ENCODE data around the gene CC2D2A.

The CC2D2A gene

DNA sequence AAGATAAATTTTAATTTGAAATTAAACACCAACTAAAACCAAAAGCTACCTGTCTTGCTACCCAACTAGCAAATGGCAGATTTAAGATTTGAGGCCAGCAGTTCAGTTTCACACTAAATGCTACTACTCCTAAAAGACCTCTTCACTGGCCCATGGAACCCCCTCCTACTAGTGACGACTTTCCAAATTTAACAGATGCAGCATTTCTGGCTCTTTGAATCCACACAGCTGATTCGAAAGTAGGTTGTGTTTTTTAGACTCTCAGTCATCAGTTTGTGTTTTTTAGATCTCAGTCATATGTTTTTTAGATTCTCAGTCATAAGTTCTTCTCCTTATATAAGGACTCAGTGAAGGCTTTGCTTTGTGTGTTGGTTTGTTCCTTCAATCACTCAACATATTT lies 11.1 kb upstream of the CC2D2A start:
- Histone ChIP-seq H3K9ac (ENCODE audit: low read length in 5 of 5) (no peak overlapping the region), H3K27ac (ENCODE audit: low read depth, low read length) (no peak overlapping the region), H3K9me3 (ENCODE audit: control insufficient read depth in 5 of 5, low read length in 5 of 5) (no peaks in the 10 kb centered on the region), H3K27me3 (ENCODE audit: control insufficient read depth in 5 of 5, insufficient read depth in 4 of 5, low read length in 5 of 5) (no peaks in the 10 kb centered on the region), H3K4me3 (ENCODE audit: low read depth in 1 of 5, low read length in 5 of 5) (no peak overlapping the region), H3K4me1 (ENCODE audit: control insufficient read depth in 5 of 5, insufficient read depth in 5 of 5, low read length in 5 of 5) (peaks cover 4 to 26% (median 24%) of the 10 kb centered on the region in 5 donors), H3K36me3 (ENCODE audit: control insufficient read depth in 5 of 5, insufficient read depth in 5 of 5, low read length in 5 of 5) (no peaks in the 10 kb centered on the region)

DNA sequence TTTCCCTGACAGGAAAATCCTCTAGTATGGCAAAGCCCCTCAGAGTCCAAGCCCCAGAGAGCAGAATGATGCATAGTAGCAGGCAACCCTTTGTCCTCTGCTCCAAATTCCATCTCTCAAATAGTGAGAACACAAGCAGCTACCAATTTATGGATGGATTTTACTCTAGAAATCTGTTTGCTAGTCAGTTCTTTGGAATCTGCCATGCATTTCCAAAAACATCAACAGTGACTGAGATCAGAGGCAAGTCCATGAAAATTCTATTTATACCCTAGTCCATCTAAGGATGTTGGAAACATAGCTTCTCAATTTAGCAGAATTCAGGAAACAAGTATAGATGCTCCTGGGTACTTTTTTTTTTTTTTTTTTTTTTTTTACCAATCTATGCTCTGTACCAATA lies 10.0 kb upstream of the CC2D2A start:
- no peak overlapping the region for H3K9ac ChIP-seq (ENCODE audit: low read length in 5 of 5)
- no peaks in the 10 kb centered on the region for H3K27me3 ChIP-seq (ENCODE audit: control insufficient read depth in 5 of 5, insufficient read depth in 4 of 5, low read length in 5 of 5)
- no peak overlapping the region for H3K4me3 ChIP-seq (ENCODE audit: low read depth in 1 of 5, low read length in 5 of 5)
- H3K36me3 ChIP-seq (ENCODE audit: control insufficient read depth in 5 of 5, insufficient read depth in 5 of 5, low read length in 5 of 5) = no peaks in the 10 kb centered on the region
- no peak overlapping the region for H3K27ac ChIP-seq (ENCODE audit: low read depth, low read length)
- no peaks in the 10 kb centered on the region for H3K9me3 ChIP-seq (ENCODE audit: control insufficient read depth in 5 of 5, low read length in 5 of 5)
- peaks cover 4 to 24% (median 21%) of the 10 kb centered on the region in 5 donors for H3K4me1 ChIP-seq (ENCODE audit: control insufficient read depth in 5 of 5, insufficient read depth in 5 of 5, low read length in 5 of 5)

DNA sequence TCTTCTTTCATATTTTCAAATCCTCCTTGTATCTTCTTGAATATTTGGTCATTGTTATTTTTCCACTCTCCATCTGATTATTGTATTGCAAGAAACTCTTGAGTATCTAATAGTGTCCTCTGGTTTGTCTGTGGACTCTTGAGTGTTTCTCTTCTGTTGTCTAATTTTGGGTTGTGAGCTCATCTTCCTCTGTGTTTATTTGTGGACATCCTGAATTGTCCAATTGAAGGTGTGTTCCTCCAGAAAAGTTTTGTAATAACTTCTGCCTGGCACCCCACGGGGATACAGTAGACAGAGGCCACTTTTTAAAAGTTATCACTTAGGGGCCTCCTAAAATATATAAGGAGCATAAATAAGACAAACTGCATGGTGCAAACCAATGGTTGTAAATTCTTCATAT lies 3.1 kb upstream of the CC2D2A start:
- Histone ChIP-seq H3K9me3 (ENCODE audit: control insufficient read depth in 5 of 5, low read length in 5 of 5) (no peaks in the 10 kb centered on the region), H3K4me1 (ENCODE audit: control insufficient read depth in 5 of 5, insufficient read depth in 5 of 5, low read length in 5 of 5) (peaks cover 0 to 34% (median 24%) of the 10 kb centered on the region in 5 donors), H3K27ac (ENCODE audit: low read depth, low read length) (peak overlapping the region; percentile 38), H3K9ac (ENCODE audit: low read length in 5 of 5) (no peak overlapping the region), H3K4me3 (ENCODE audit: low read depth in 1 of 5, low read length in 5 of 5) (no peak overlapping the region), H3K27me3 (ENCODE audit: control insufficient read depth in 5 of 5, insufficient read depth in 4 of 5, low read length in 5 of 5) (no peaks in the 10 kb centered on the region), H3K36me3 (ENCODE audit: control insufficient read depth in 5 of 5, insufficient read depth in 5 of 5, low read length in 5 of 5) (no peaks in the 10 kb centered on the region)

DNA sequence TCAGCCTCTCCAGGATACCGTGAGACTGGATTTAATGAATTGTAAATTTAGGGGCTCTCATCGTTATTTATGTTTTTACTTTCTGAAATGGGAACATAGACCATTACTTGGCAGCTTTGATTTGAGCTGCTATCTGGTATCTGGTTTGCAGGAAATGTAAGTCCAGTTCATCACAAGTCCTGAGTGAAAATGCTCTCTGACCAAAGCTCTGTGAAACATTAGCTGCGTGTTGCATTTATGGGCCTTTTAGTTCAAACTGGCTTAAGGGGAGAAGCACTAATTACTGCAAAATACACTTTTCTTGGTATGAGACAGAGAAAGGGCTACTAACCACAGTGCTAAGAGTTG lies 420 bp downstream of the CC2D2A start:
- Histone ChIP-seq H3K27ac (ENCODE audit: low read depth, low read length) (peak overlapping the region; percentile 3), H3K4me3 (ENCODE audit: low read depth in 1 of 5, low read length in 5 of 5) (peak overlapping the region; percentile 72 to 98 (median 84)), H3K4me1 (ENCODE audit: control insufficient read depth in 5 of 5, insufficient read depth in 5 of 5, low read length in 5 of 5) (peaks cover 0 to 29% (median 24%) of the 10 kb centered on the region in 5 donors), H3K9ac (ENCODE audit: low read length in 5 of 5) (peak overlapping the region; percentile 23 to 72 (median 50)), H3K27me3 (ENCODE audit: control insufficient read depth in 5 of 5, insufficient read depth in 4 of 5, low read length in 5 of 5) (no peaks in the 10 kb centered on the region), H3K9me3 (ENCODE audit: control insufficient read depth in 5 of 5, low read length in 5 of 5) (no peaks in the 10 kb centered on the region), H3K36me3 (ENCODE audit: control insufficient read depth in 5 of 5, insufficient read depth in 5 of 5, low read length in 5 of 5) (no peaks in the 10 kb centered on the region)

DNA sequence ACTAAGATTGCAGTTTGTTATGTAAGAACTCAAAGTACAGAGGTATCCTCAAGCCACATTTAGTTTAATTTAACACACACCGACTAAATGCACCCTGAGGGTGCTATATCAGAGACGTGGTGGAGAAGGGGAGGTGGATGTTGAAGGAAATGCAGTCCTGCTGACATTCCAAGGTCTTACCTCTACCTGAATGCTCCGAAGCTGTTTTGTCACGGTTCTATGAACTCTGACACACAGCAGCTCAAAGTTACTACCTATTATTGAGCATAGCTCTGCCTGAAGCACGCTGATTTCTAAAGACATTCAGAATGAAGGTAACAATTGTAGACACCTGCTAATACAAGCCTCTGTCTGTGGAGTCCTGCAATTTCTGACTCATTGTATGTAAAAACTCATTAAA lies 6.7 kb downstream of the CC2D2A start:
- Histone ChIP-seq H3K4me3 (ENCODE audit: low read depth in 1 of 5, low read length in 5 of 5) (no peak overlapping the region), H3K27ac (ENCODE audit: low read depth, low read length) (no peak overlapping the region), H3K4me1 (ENCODE audit: control insufficient read depth in 5 of 5, insufficient read depth in 5 of 5, low read length in 5 of 5) (peaks cover 4 to 19% (median 14%) of the 10 kb centered on the region in 5 donors)

DNA sequence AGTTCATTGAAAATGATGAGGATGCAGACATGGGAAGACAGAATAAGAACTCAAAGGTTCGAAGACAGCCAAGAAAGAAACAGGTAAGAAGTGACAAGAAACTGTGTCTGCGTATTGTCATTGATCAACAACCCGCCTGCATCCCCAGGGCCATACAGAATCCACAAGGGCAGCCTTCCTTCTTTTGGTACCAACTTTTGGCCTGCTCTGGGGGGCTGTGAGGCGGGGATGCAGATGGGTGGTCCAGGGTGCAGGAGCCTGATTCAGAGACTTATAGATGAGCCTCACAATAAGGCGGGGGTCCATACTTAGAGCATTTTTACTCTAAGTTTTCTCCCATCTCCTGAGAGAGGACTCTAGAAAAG lies 9.0 kb downstream of the CC2D2A start:
- Histone ChIP-seq H3K36me3 (ENCODE audit: control insufficient read depth in 5 of 5, insufficient read depth in 5 of 5, low read length in 5 of 5) (peaks cover 7 to 19% (median 17%) of the 10 kb centered on the region in 5 donors), H3K4me3 (ENCODE audit: low read depth in 1 of 5, low read length in 5 of 5) (no peak overlapping the region), H3K27me3 (ENCODE audit: control insufficient read depth in 5 of 5, insufficient read depth in 4 of 5, low read length in 5 of 5) (no peaks in the 10 kb centered on the region), H3K9ac (ENCODE audit: low read length in 5 of 5) (no peak overlapping the region), H3K27ac (ENCODE audit: low read depth, low read length) (peak overlapping the region; percentile 55), H3K9me3 (ENCODE audit: control insufficient read depth in 5 of 5, low read length in 5 of 5) (no peaks in the 10 kb centered on the region), H3K4me1 (ENCODE audit: control insufficient read depth in 5 of 5, insufficient read depth in 5 of 5, low read length in 5 of 5) (peaks cover 5 to 29% (median 23%) of the 10 kb centered on the region in 5 donors)

More for the DNA sequence above, 6.7 kb downstream of the CC2D2A start:
- H3K36me3 ChIP-seq (ENCODE audit: control insufficient read depth in 5 of 5, insufficient read depth in 5 of 5, low read length in 5 of 5) = peaks cover 7 to 16% (median 12%) of the 10 kb centered on the region in 5 donors
- no peaks in the 10 kb centered on the region for H3K9me3 ChIP-seq (ENCODE audit: control insufficient read depth in 5 of 5, low read length in 5 of 5)
- no peak overlapping the region for H3K9ac ChIP-seq (ENCODE audit: low read length in 5 of 5)
- H3K27me3 ChIP-seq (ENCODE audit: control insufficient read depth in 5 of 5, insufficient read depth in 4 of 5, low read length in 5 of 5) = no peaks in the 10 kb centered on the region

DNA sequence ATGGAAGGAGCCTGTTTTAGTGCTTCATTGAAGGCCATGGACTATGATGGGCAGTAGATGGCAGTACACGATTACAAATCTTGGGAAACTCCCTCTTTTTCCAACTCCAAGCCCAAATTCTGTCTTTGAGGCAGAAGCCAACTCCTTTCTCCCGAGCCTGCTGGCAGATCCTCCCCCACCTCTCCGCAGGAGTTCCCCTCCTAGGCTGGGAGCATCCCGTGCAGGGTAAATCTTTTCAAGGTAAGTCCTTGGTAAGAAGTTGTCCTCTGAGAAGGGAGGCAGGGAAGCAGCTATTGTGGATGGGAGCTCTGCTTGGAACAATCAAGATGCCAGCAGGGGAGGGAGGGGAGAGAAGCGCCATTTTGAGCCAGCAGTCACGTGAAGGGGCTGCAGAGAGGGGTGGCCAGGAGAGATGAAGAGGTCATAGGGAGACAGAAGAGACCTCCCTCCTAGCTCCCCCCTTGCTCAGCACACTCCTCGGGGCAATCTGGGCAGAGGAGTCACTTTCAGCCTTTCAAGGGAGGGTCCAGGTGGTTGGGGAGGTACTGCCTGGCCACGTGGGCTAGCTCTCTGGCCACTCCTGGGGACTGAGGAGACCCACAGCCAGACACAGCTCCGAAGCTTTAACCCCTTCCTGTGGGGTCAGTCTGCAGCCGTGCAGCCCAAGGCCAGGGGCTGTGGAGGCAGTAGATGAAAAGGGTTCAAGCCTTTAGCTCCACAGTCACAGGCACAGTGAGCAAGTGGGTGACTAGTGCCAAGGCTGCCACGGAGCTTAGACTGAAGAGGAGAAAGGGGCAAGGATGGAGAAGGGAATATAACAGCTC lies 9.6 kb downstream of the CC2D2A start:
- peak overlapping the region; percentile 49 to 84 (median 70) for H3K4me3 ChIP-seq (ENCODE audit: low read depth in 1 of 5, low read length in 5 of 5)
- H3K27ac ChIP-seq (ENCODE audit: low read depth, low read length) = peak overlapping the region; percentile 55
- peak overlapping the region in 4 of 5 donors; percentile 28 to 79 (median 38) for H3K9ac ChIP-seq (ENCODE audit: low read length in 5 of 5)
- peaks cover 5 to 29% (median 23%) of the 10 kb centered on the region in 5 donors for H3K4me1 ChIP-seq (ENCODE audit: control insufficient read depth in 5 of 5, insufficient read depth in 5 of 5, low read length in 5 of 5)
- H3K36me3 ChIP-seq (ENCODE audit: control insufficient read depth in 5 of 5, insufficient read depth in 5 of 5, low read length in 5 of 5) = peaks cover 7 to 20% (median 17%) of the 10 kb centered on the region in 5 donors
- no peaks in the 10 kb centered on the region for H3K27me3 ChIP-seq (ENCODE audit: control insufficient read depth in 5 of 5, insufficient read depth in 4 of 5, low read length in 5 of 5)
- H3K9me3 ChIP-seq (ENCODE audit: control insufficient read depth in 5 of 5, low read length in 5 of 5) = no peaks in the 10 kb centered on the region

DNA sequence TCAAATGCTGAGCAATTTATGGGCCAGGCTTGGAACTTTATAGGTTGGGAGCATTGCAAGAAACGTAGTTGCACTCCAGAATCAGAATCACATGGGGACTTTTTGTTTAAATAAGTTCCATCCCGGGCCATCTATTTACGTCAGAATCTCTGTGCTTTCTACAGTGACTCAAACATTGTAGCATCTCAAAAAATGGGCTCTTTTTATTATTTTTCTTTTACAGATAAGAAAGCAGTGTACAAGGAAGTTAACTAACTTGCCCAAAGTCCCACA lies 10.2 kb downstream of the CC2D2A start:
- Histone ChIP-seq H3K9ac (ENCODE audit: low read length in 5 of 5) (peak overlapping the region in 2 of 5 donors; percentile 44 to 79), H3K27ac (ENCODE audit: low read depth, low read length) (peak overlapping the region; percentile 55), H3K27me3 (ENCODE audit: control insufficient read depth in 5 of 5, insufficient read depth in 4 of 5, low read length in 5 of 5) (no peaks in the 10 kb centered on the region), H3K4me3 (ENCODE audit: low read depth in 1 of 5, low read length in 5 of 5) (peak overlapping the region; percentile 49 to 84 (median 70)), H3K9me3 (ENCODE audit: control insufficient read depth in 5 of 5, low read length in 5 of 5) (peaks cover 0 to 4% (median 0%) of the 10 kb centered on the region in 5 donors), H3K36me3 (ENCODE audit: control insufficient read depth in 5 of 5, insufficient read depth in 5 of 5, low read length in 5 of 5) (peaks cover 7 to 22% (median 17%) of the 10 kb centered on the region in 5 donors), H3K4me1 (ENCODE audit: control insufficient read depth in 5 of 5, insufficient read depth in 5 of 5, low read length in 5 of 5) (peaks cover 5 to 29% (median 23%) of the 10 kb centered on the region in 5 donors)

DNA sequence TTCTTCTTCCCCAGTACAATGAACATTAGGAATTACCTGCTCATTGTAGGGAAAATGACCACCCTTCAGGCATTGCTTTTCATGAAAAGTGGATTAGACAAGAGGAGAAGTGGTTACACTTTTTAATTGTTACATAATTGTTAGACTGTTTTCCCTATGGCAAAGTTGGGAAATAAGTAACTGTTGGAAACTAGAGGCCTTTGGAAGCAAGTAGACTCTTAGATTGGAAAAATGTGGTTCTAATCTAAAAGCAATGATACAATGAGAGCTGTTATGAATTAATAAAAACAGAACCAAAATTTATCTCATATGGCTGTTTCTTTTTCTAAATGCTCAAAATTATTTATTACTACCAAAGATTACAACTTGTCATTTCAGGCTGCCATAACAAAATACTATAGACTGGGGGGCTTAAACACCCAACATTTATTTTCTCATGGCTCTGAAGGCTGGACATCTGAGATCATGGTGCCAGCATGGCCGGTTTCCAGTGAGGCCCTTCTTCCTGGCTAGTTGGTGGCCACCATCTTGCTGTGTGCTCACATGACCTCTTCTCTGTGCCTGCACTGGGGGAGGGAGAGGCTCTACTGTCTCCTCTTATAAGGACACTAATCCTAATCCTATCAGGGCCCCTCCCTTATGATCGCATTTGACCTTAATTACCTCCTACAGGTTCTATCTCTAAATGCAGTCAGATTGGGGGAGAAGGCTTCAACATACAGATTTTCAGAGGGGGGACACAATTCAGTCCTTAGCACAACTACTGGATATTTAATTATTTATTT lies 12.5 kb downstream of the CC2D2A start:
- H3K27me3 ChIP-seq (ENCODE audit: control insufficient read depth in 5 of 5, insufficient read depth in 4 of 5, low read length in 5 of 5) = no peaks in the 10 kb centered on the region
- peaks cover 5 to 29% (median 23%) of the 10 kb centered on the region in 5 donors for H3K4me1 ChIP-seq (ENCODE audit: control insufficient read depth in 5 of 5, insufficient read depth in 5 of 5, low read length in 5 of 5)
- H3K27ac ChIP-seq (ENCODE audit: low read depth, low read length) = peak overlapping the region; percentile 31
- H3K9ac ChIP-seq (ENCODE audit: low read length in 5 of 5) = no peak overlapping the region
- H3K9me3 ChIP-seq (ENCODE audit: control insufficient read depth in 5 of 5, low read length in 5 of 5) = peaks cover 0 to 6% (median 4%) of the 10 kb centered on the region in 5 donors
- no peak overlapping the region for H3K4me3 ChIP-seq (ENCODE audit: low read depth in 1 of 5, low read length in 5 of 5)
- H3K36me3 ChIP-seq (ENCODE audit: control insufficient read depth in 5 of 5, insufficient read depth in 5 of 5, low read length in 5 of 5) = peaks cover 4 to 21% (median 12%) of the 10 kb centered on the region in 5 donors

DNA sequence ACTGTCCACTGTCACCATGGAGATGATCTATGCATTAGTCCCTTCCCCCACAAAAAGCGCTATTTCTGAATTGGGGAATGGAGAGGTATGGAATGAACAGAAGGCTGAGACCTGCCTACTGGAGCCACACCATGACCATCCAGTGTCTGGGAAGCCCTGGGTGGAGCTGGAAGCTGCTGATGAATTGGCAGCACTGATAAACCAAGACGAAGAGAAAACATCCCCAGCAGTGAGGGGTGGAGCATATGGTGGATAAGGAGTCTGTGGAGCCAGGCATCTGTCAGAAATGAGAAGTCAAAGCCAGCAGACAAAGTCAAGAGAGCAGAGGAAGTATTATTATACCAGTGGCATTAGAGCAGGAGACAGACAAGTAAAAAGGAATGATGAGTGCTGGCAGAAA lies 13.2 kb downstream of the CC2D2A start:
- peaks cover 5 to 29% (median 23%) of the 10 kb centered on the region in 5 donors for H3K4me1 ChIP-seq (ENCODE audit: control insufficient read depth in 5 of 5, insufficient read depth in 5 of 5, low read length in 5 of 5)
- no peak overlapping the region for H3K4me3 ChIP-seq (ENCODE audit: low read depth in 1 of 5, low read length in 5 of 5)

More for the DNA sequence above, 13.2 kb downstream of the CC2D2A start:
- Histone ChIP-seq H3K27me3 (ENCODE audit: control insufficient read depth in 5 of 5, insufficient read depth in 4 of 5, low read length in 5 of 5) (no peaks in the 10 kb centered on the region), H3K27ac (ENCODE audit: low read depth, low read length) (no peak overlapping the region), H3K36me3 (ENCODE audit: control insufficient read depth in 5 of 5, insufficient read depth in 5 of 5, low read length in 5 of 5) (peaks cover 4 to 18% (median 12%) of the 10 kb centered on the region in 5 donors), H3K9ac (ENCODE audit: low read length in 5 of 5) (no peak overlapping the region), H3K9me3 (ENCODE audit: control insufficient read depth in 5 of 5, low read length in 5 of 5) (peaks cover 0 to 11% (median 6%) of the 10 kb centered on the region in 5 donors)
